ENCODE data around the gene NR5A1.

GRCh38 chr9:124449381-124450151, 57.6 kb downstream of the NR5A1 start:
- no peak for TF ChIP-seq CTCF (conservative IDR thresholded peaks at IDR 0.05; ENCODE audit: low read length)
- no peak for TF ChIP-seq EZH2phosphoT487 (IDR thresholded peaks at IDR 0.05; ENCODE audit: borderline replicate concordance)
